Fibroblast of skin of abdomen (primary cell): ENCODE results near the gene HMGB4.
A peak's percentile ranks its signal among the peaks of the same experiment; 100 is the strongest.

Experiments used
- DNase-seq: peaks from one replicate; pipeline ENCODE4 v3.0.0-alpha.2; 2013

The HMGB4 gene

DNA sequence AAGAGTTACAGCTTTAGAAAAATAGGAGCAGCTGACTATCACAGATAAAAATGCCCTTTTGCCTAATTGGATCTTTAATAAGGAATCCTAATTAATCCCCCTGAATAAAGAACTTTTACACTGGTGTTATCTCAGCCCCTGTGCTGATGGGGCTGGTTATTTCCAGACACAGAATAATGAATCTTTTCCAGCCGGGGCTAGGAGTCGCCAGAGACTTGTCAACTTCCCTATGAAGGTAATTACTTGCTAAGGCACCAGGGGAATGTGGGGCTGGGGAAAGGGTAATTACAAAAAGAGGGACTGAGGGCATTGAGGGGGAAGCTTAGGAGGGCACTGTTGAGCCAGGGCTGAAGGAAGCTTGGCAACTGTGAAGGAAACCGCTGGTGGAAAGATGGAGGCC is 34.5 kb downstream of the HMGB4 start:
- no peak for DNase-seq

DNA sequence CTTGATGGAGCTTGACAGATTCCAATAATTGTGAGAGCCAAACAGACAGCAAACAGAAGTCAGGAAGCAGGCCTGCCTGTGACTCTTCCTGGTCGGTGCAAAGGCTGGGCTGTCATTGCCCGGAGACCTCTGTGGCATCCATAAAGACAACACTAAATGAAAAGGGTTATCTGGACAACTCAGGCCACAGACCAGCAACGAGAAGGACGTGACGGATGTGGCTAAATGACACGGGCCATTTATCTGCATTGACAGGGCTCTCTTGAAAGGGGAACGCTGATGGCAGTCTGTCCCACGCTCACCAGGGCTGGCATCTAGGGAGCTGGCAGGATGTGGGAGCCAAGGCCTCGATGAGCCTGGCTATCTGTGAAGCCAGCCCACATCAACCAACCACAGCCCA is 35.0 kb downstream of the HMGB4 start:
- DNase-seq: no peak

DNA sequence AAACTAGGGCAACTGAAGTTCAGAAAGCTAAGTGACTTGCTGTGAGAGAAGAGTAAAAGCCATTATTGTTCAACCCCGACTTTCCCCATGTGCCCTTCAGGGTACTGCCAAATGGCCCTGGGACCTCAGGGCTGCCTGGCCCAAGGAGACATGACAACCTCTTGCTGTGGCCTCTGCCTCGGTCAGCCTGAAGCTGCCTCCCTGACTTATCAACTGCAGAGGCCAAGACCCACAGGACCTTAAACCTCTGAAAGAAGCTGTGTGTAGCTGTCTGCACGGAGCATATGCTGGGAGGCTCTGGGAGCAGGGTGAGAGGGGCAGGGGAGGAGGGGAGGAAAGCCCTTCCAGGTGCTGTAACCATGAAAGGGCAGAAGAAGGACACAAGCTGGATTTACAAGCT is 35.9 kb downstream of the HMGB4 start:
- DNase-seq: no peak

DNA sequence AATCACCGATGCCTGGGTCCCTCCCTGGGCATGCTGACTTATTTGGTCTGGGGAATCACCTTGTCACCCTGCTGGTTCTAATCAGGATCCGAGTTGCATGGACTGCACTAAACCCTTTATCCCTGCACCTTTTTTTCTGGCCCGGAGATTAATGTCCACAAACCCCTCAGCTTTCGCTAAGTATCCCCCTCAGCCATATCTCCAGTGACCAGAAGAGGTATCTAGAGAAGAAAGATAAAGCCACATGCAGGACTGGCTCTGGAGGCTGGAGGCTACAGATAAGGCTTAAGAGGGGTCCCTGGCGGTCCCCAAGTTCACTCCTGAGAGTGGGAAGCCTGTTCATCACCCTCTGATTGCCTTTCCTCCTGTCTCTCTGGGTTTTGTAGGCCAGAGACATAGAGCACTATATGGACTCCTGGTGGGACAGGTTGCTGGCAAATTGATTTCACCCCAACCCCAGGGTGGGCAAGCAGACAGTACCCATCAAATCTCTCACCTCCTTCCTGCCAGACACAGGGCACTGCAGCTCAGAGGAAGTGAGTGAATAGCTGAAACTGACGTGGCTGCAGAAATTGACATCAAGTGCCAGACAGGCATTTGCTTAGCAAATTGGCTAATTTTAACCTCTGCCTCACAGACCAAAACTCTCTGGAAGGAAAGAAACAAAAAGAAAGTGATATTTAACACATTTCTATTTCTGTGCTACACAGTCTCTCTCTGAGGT is 38.8 kb downstream of the HMGB4 start:
- DNase-seq: peak; percentile 50

DNA sequence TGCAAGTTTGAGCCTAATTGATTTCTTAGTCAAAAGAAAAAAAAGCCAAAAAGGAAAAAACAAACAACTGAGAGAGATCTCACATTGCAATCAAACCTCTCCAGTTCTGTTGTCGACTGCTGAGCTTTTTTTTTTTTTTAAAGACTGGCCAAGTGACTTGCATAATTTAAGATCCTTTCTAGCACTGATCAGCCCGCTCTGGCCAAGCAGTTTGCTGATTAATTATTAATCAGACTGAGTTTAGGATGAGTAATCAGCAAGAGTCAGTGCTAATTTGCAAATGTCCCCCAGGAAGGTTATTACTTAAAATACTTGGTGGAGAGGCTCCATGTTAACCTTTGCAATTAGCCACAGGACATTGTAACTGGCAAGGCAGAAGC is 39.3 kb downstream of the HMGB4 start:
- DNase-seq: peak; percentile 75

DNA sequence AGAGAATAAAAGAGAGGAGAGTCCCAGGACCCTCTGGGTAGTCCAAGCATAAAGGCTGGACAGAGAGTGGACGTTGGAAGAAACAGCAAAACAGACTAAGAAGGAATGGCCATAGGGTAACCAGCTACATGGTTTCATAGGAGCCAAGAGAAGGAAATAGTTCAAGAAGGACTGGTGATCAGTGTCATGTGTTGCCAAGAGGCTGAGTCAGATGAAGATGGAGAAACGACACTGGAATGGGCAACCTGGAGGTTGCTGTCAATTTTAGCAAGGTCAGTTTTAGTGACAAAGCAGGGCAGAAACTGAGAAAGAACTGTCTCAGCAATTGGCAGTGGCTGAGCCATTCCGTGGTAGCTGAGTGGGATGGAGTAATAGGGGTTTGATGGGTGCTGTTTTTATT is 41.4 kb downstream of the HMGB4 start:
- no peak for DNase-seq

DNA sequence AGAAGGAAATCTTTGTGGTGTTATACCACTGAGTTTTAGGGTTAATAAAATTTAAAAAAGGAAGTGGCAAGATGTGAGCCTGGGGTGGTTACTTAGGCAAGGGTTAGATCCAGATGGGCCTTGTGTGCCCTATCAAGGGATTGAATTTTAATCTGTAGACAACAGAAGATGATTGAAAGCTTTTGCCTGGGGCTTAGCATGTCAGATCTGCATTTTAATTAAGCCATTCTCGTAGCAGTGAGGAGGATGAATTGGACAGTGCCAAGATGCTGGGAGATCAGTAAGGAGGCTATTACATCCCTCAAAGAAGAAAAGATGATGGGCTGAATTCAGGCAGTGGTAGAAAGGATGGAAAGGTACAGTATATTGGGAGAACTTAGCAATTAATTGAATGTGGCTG is 42.3 kb downstream of the HMGB4 start:
- DNase-seq: no peak

DNA sequence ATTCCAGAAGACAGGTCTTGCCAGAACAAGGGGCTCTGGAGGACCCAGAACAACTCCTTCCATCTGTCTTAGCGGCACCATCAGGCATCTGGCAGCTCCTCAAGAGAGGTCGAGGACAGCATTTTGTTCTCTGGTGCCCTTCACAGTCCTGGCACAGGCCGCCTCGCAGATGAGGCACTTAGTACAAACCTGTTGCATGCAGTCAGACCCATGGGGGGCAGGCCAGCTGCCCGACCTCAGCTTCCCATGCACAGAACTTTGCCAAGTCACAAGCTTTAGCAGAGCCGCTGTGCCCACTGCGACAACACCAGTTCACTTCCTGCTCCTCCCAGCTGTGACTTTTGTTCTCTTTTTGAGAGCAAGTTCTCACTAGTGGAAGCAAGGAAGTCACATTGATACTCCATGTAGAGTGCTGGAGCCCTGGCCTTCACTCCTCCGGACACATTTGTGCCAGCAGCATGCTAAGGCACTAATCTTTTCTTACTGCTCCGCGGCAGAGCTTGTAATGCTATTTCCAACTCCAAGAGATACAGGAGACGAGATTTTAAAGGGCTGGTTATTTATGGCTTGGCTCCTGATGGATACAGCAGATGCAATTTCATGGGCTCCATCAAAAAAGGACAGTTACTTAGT is 44.6 kb downstream of the HMGB4 start:
- DNase-seq: no peak
